ENCODE results near the gene KCNT2. TPM values are rescaled to one million over a fixed set of nuclear protein-coding genes. Genes with fewer than 3 reads are reported as not detected.

KCNT2 gene
- total RNA-seq, 4 donors from 2014 or later, result 3.7 to 18.5 (median 6.5) TPM

GRCh38 chr1:196260270-196260669 lies 348.0 kb downstream of the KCNT2 start:
- TF ChIP-seq CTCF (IDR thresholded peaks at IDR 0.05) (no peak), POLR2A (IDR thresholded peaks at IDR 0.05) (no peak)
- H3K27me3 ChIP-seq, result no peaks in the 10 kb centered on the region
- no peak overlapping the region for H3K4me3 ChIP-seq (replicated peaks in 1 of 3)
- no peaks in the 10 kb centered on the region for H3K36me3 ChIP-seq
- intact Hi-C loops (cut with DNase I), result no loop called here
- H3K9me3 ChIP-seq, result no peaks in the 10 kb centered on the region
- no peak overlapping the region for H3K27ac ChIP-seq
- H3K4me1 ChIP-seq, result no peaks in the 10 kb centered on the region
- no peak for DNase-seq

- no peaks in the 10 kb centered on the region for H3K27me3 ChIP-seq
- WGBS, 2 donors, result 46 to 49% methylated on average over 2 of the region's 2 CpGs
- H3K9me3 ChIP-seq, result no peaks in the 10 kb centered on the region
- no peaks in the 10 kb centered on the region for H3K36me3 ChIP-seq
- intact Hi-C loops (cut with DNase I), result no loop called here
- no peaks in the 10 kb centered on the region for H3K4me1 ChIP-seq
- TF ChIP-seq POLR2A (IDR thresholded peaks at IDR 0.05) (no peak), CTCF (IDR thresholded peaks at IDR 0.05) (no peak)
- no peak overlapping the region for H3K27ac ChIP-seq
- DNase-seq, result no peak
- no peak overlapping the region for H3K4me3 ChIP-seq (replicated peaks in 1 of 3)
These were observed 348.9 kb downstream of the KCNT2 start for GRCh38 chr1:196259316-196259715.

- H3K27me3 ChIP-seq, result no peaks in the 10 kb centered on the region
- DNase-seq, result no peak
- no peaks in the 10 kb centered on the region for H3K9me3 ChIP-seq
- intact Hi-C loops (cut with DNase I), result no loop called here
- no peaks in the 10 kb centered on the region for H3K36me3 ChIP-seq
- H3K4me3 ChIP-seq (replicated peaks in 1 of 3), result no peak overlapping the region
- H3K4me1 ChIP-seq, result no peaks in the 10 kb centered on the region
- no peak for TF ChIP-seq CTCF (IDR thresholded peaks at IDR 0.05)
- TF ChIP-seq POLR2A (IDR thresholded peaks at IDR 0.05), result no peak
- H3K27ac ChIP-seq, result no peak overlapping the region
These were observed 352.5 kb downstream of the KCNT2 start for GRCh38 chr1:196255762-196256161.

GRCh38 chr1:196229546-196229945 lies 378.7 kb downstream of the KCNT2 start:
- H3K9me3 ChIP-seq, result no peaks in the 10 kb centered on the region
- intact Hi-C loops (cut with DNase I), result no loop called here
- no peak overlapping the region for H3K27ac ChIP-seq
- no peak overlapping the region for H3K4me3 ChIP-seq (replicated peaks in 1 of 3)
- no peak for TF ChIP-seq POLR2A (IDR thresholded peaks at IDR 0.05)
- TF ChIP-seq CTCF (IDR thresholded peaks at IDR 0.05), result no peak
- H3K4me1 ChIP-seq, result no peaks in the 10 kb centered on the region
- H3K27me3 ChIP-seq, result no peaks in the 10 kb centered on the region
- H3K36me3 ChIP-seq, result no peaks in the 10 kb centered on the region
- no peak for DNase-seq

- TF ChIP-seq POLR2A (IDR thresholded peaks at IDR 0.05) (no peak), CTCF (IDR thresholded peaks at IDR 0.05) (no peak)
- 74 to 79% methylated on average over 2 of the region's 2 CpGs for WGBS, 2 donors
- no peaks in the 10 kb centered on the region for H3K9me3 ChIP-seq
- H3K4me1 ChIP-seq, result no peaks in the 10 kb centered on the region
- intact Hi-C loops (cut with DNase I), result no loop called here
- DNase-seq, result no peak
- H3K36me3 ChIP-seq, result no peaks in the 10 kb centered on the region
- H3K27ac ChIP-seq, result no peak overlapping the region
- H3K27me3 ChIP-seq, result no peaks in the 10 kb centered on the region
- no peak overlapping the region for H3K4me3 ChIP-seq (replicated peaks in 1 of 3)
These were observed 393.4 kb downstream of the KCNT2 start for GRCh38 chr1:196214866-196215265.

Data from thyroid gland (tissue), 4 donors.